Stimulated activated CD8-positive, alpha-beta memory T cell treated with anti-CD3 and anti-CD28 coated beads, Interleukin-2, amount 100 ng/mL, for 1 hour (primary cell): ENCODE results near the gene KLHL14.
"Not testable (repeated sequence)": the region's sequence is repeated elsewhere in the genome, so short reads cannot be mapped to it uniquely, and the experiment has no call there.

Source experiments
- DNase-seq, 2 donors: peaks; one replicate each; pipeline ENCODE4 v3.0.0-alpha.2; 2020; ENCODE audit warnings: low read depth in 2 of 2

Gene KLHL14

GRCh38 chr18:32722279-32722678 lies 50.5 kb downstream of the KLHL14 start:
- DNase-seq = no peak

GRCh38 chr18:32717126-32717525 lies 55.7 kb downstream of the KLHL14 start:
- DNase-seq = no peak

GRCh38 chr18:32714571-32715148 lies 58.2 kb downstream of the KLHL14 start:
- DNase-seq = no peak

GRCh38 chr18:32712860-32713259 lies 60.0 kb downstream of the KLHL14 start:
- DNase-seq = no peak

- no peak for DNase-seq
Measured at GRCh38 chr18:32711862-32712261, 61.0 kb downstream of the KLHL14 start.

- no peak for DNase-seq
Measured at GRCh38 chr18:32707586-32707985, 65.2 kb downstream of the KLHL14 start.

- DNase-seq = no peak
Measured at GRCh38 chr18:32707147-32707546, 65.7 kb downstream of the KLHL14 start.

- DNase-seq = no peak
Measured at GRCh38 chr18:32701313-32701712, 71.5 kb downstream of the KLHL14 start.

- no peak for DNase-seq
Measured at GRCh38 chr18:32698153-32698552, 74.7 kb downstream of the KLHL14 start.

- no peak for DNase-seq
Measured at GRCh38 chr18:32696376-32696775, 76.4 kb downstream of the KLHL14 start.

- DNase-seq = no peak
Measured at GRCh38 chr18:32695534-32695933, 77.3 kb downstream of the KLHL14 start.

GRCh38 chr18:32688821-32689220 lies 84.0 kb downstream of the KLHL14 start:
- no peak for DNase-seq

- no peak for DNase-seq
Measured at GRCh38 chr18:32684940-32685339, 87.9 kb downstream of the KLHL14 start.

- DNase-seq = no peak
Measured at GRCh38 chr18:32684096-32684495, 88.7 kb downstream of the KLHL14 start.

- no peak for DNase-seq
Measured at GRCh38 chr18:32683044-32683443, 89.8 kb downstream of the KLHL14 start.

- DNase-seq = no peak
Measured at GRCh38 chr18:32677578-32677977, 95.2 kb downstream of the KLHL14 start.

GRCh38 chr18:32674491-32674890 lies 98.3 kb downstream of the KLHL14 start:
- no peak for DNase-seq

- DNase-seq = no peak
Measured at GRCh38 chr18:32672398-32672797, 100.4 kb downstream of the KLHL14 start.

GRCh38 chr18:32670727-32671126 lies 102.1 kb downstream of the KLHL14 start:
- no peak for DNase-seq

GRCh38 chr18:32669549-32670165 lies 103.2 kb downstream of the KLHL14 start:
- DNase-seq = no peak

- no peak for DNase-seq
Measured at GRCh38 chr18:32668956-32669355, 103.9 kb downstream of the KLHL14 start.

- DNase-seq = no peak
Measured at GRCh38 chr18:32661486-32662299, 111.1 kb downstream of the KLHL14 start.

GRCh38 chr18:32654507-32654906 lies 118.3 kb downstream of the KLHL14 start:
- DNase-seq = not testable (repeated sequence)
